ENCODE measurements around the gene EGFR. TPM values are rescaled to one million over a fixed set of nuclear protein-coding genes. Genes with fewer than 3 reads are reported as not detected.

The EGFR gene
- total RNA-seq, 1 donor from 2014 or later, result 78.3 TPM

DNA sequence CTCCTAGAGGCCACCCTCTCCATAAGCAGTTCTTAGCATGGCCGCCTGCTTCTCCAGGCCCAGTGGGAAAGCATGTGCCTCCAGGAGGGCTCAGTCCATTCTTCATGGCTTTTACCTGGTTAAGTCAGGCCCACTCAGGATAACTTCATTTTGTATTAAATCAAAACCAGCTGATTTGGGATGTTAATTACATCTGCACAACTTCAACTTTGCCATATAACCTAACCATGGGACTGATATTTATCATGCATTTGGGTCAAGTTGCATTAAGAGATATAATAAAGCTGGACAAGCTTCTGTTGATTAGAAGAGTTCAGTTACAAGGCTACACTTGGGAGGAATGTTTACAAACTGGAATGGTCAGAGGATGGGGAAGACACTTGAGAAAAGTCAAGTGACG is 65.5 kb downstream of the EGFR start:
- intact Hi-C loops (cut with DNase I), result no loop called here

DNA sequence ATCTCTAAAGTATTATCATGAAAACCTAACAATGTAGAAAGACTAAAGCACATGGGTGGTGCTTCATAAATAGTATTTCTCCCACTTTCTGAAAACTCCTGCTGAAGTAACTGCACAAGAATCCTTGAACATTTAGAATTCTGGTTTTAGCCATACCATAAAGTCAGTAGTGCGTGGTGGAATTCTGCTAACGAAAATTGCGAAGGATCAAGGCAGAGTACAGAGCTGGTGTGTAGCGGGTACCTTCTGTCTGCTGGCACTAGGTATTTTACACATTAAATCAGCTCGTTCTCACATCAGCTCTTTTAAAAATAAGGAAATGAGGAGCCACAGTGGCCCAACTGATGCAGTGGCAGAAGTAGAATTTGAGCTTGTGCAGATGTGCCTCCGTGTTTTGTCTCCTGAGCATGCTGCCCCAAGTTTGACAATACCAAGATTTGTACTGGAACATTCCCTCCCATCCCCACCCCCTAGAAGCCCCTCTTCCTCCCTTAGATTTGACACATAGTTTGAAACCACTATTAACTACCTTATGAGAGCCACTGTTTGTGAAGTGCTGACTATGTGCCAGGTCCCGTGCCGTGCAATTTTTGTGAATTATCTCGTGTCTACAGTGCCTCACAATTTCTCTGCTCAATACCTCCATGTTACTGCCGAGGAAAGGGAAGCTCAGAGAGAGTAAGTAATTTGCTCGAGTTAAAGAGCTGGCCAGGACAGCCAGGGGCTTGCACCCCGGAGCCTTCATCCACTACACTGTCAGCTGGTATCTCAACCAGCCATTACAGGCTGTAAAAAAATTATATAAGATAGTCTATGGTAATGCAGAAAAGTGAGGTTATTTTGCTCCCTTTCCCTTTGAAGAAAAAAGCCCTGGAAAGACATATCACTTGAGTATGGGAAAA is 66.9 kb downstream of the EGFR start:
- DNase-seq, result no peak
- peaks cover 35% of the 10 kb centered on the region for H3K4me1 ChIP-seq
- H3K27me3 ChIP-seq, result no peaks in the 10 kb centered on the region
- TF ChIP-seq, protein P1, sequence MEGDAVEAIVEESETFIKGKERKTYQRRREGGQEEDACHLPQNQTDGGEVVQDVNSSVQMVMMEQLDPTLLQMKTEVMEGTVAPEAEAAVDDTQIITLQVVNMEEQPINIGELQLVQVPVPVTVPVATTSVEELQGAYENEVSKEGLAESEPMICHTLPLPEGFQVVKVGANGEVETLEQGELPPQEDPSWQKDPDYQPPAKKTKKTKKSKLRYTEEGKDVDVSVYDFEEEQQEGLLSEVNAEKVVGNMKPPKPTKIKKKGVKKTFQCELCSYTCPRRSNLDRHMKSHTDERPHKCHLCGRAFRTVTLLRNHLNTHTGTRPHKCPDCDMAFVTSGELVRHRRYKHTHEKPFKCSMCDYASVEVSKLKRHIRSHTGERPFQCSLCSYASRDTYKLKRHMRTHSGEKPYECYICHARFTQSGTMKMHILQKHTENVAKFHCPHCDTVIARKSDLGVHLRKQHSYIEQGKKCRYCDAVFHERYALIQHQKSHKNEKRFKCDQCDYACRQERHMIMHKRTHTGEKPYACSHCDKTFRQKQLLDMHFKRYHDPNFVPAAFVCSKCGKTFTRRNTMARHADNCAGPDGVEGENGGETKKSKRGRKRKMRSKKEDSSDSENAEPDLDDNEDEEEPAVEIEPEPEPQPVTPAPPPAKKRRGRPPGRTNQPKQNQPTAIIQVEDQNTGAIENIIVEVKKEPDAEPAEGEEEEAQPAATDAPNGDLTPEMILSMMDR (IDR thresholded peaks at IDR 0.05), result no peak
- peak overlapping the region; percentile 15 for H3K4me3 ChIP-seq
- H3K27ac ChIP-seq, result peak overlapping the region; percentile 69
- H3K36me3 ChIP-seq, result no peaks in the 10 kb centered on the region
- ATAC-seq, result no peak
- H3K9me3 ChIP-seq, result no peaks in the 10 kb centered on the region
- intact Hi-C loops (cut with DNase I), result no loop called here

More for the DNA sequence above, 65.5 kb downstream of the EGFR start:
- Histone ChIP-seq H3K9me3 (no peaks in the 10 kb centered on the region), H3K36me3 (no peaks in the 10 kb centered on the region), H3K27ac (no peak overlapping the region), H3K4me1 (peaks cover 37% of the 10 kb centered on the region), H3K4me3 (no peak overlapping the region), H3K27me3 (no peaks in the 10 kb centered on the region)
- TF ChIP-seq, protein P1 (IDR thresholded peaks at IDR 0.05), result no peak
- no peak for ATAC-seq
- DNase-seq, result no peak

DNA sequence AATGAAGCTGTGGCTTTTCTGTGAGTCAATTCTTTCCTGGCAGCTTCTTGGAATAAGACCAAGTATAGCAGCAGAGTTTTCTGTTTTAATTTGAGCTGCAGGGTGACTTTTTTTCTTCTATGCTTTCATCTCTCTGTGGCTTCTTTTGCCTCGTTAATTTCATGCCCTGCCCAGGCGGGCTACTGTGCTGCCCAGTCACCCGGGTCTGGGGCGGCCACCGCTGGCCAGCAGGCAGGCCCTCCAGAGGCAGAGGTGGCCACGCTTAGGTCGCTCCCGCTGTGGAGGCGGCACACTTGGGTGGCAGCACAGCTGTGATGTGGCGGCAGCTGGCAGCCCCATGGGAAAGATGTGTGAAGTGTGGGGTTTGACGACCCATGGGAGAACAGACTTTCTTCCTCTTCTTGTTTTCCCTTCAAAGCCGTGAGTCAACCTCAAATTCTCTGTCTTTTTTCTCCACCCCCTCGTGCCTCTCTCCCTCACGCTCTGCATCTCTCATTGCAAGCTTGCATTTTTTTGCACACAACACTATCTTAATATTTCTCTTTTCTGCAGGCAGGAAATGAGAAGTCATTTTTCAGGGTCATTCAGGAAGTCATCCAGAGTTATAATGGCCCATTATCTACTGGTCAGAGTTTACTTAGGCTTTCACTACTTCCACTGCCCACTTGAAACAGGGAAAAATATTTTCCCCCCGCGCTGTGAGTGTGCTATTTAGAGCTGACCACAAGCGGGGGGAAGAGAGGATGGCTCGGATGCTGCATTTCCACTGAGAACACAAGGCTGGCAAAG is 67.8 kb downstream of the EGFR start:
- H3K27ac ChIP-seq, result peak overlapping the region; percentile 69
- no peaks in the 10 kb centered on the region for H3K36me3 ChIP-seq
- ATAC-seq, result peak; percentile 61
- TF ChIP-seq, protein P1 (IDR thresholded peaks at IDR 0.05), result no peak
- peak overlapping the region; percentile 15 for H3K4me3 ChIP-seq
- H3K27me3 ChIP-seq, result no peaks in the 10 kb centered on the region
- peaks cover 29% of the 10 kb centered on the region for H3K4me1 ChIP-seq
- intact Hi-C loops (cut with DNase I), result no loop called here
- no peaks in the 10 kb centered on the region for H3K9me3 ChIP-seq
- peak; percentile 69 for DNase-seq

- DNase-seq, result no peak
- TF ChIP-seq, protein P1 (IDR thresholded peaks at IDR 0.05), result no peak
- Histone ChIP-seq H3K36me3 (no peaks in the 10 kb centered on the region), H3K27ac (peak overlapping the region; percentile 69), H3K27me3 (no peaks in the 10 kb centered on the region), H3K9me3 (no peaks in the 10 kb centered on the region), H3K4me1 (peaks cover 28% of the 10 kb centered on the region), H3K4me3 (no peak overlapping the region)
- intact Hi-C loops (cut with DNase I), result no loop called here
- no peak for ATAC-seq
Measured at GRCh38 chr7:55087521-55087961, 68.7 kb downstream of the EGFR start.

DNA sequence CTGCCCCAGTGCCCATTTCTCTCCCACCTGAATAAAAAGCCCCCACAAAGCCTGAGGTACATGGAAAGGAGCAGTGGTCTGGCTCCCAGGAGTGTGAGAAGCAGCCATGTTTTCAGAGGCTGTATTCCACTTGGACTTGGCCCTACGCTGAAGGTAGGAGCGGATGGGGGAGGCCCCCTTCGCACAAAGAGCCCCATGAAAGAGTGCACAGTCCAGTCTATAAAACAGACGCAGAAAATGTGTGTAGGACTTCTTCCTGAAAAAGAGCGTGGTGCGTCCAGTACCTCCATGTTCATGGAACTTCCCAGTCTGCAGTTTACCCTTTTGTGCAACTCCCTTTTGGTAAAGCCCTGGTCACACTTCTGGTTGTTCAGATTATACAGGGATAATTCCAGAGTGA is 69.3 kb downstream of the EGFR start:
- TF ChIP-seq, protein P1 (IDR thresholded peaks at IDR 0.05), result no peak
- H3K4me3 ChIP-seq, result no peak overlapping the region
- H3K4me1 ChIP-seq, result peaks cover 33% of the 10 kb centered on the region
- no peaks in the 10 kb centered on the region for H3K27me3 ChIP-seq
- no peak overlapping the region for H3K27ac ChIP-seq
- no peak for ATAC-seq
- intact Hi-C loops (cut with DNase I), result no loop called here
- H3K9me3 ChIP-seq, result no peaks in the 10 kb centered on the region
- no peak for DNase-seq
- H3K36me3 ChIP-seq, result no peaks in the 10 kb centered on the region
